Gastrocnemius medialis (tissue), 4 donors: ENCODE results near the gene SRSF2.

Experiments
- POLR2A ChIP-seq, 2 donors: fragments of 450-650 bp; IDR thresholded peaks; one replicate each; pipeline ENCODE4 v1.6.1; 2017; ENCODE audit warnings: antibody characterized with exemption in 2 of 2, mild to moderate bottlenecking in 2 of 2, moderate library complexity in 2 of 2
- TF ChIP-seq, protein P1 (sequence below), 5 experiments: fragments of 450-650 bp in 3 of 5; fragments of 200-600 bp in 2 of 5; sonication (generic) in 2 of 5; IDR thresholded peaks in 4 of 5; conservative IDR thresholded peaks in 1 of 5; 1 replicate in 4 of 5; 2 replicates in 1 of 5; pipeline ENCODE4 v1.5.1; 2016 to 2019; ENCODE audit warnings: antibody characterized with exemption in 5 of 5, mild to moderate bottlenecking in 3 of 5, moderate library complexity in 3 of 5

DNA sequence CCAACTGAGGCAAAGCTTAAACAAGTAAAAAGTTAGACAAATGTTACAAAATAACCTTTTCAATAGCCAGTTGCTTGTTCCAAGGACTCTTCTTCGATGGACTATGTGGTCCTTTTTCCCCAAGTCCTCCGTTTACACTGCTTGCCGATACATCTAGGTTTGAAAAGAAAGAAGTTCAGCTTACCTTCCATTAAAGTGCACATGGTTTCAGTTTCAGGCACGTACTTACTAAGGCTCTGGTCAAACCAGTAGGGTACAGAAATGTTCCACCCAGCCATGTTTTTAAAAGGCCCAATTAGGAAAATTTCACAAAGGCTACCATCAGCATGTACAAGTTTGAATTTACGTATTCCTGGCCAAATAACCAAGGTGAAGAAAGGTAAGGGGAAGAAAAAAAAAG, 2.1 kb downstream of the SRSF2 start:
- TF ChIP-seq, protein P1, sequence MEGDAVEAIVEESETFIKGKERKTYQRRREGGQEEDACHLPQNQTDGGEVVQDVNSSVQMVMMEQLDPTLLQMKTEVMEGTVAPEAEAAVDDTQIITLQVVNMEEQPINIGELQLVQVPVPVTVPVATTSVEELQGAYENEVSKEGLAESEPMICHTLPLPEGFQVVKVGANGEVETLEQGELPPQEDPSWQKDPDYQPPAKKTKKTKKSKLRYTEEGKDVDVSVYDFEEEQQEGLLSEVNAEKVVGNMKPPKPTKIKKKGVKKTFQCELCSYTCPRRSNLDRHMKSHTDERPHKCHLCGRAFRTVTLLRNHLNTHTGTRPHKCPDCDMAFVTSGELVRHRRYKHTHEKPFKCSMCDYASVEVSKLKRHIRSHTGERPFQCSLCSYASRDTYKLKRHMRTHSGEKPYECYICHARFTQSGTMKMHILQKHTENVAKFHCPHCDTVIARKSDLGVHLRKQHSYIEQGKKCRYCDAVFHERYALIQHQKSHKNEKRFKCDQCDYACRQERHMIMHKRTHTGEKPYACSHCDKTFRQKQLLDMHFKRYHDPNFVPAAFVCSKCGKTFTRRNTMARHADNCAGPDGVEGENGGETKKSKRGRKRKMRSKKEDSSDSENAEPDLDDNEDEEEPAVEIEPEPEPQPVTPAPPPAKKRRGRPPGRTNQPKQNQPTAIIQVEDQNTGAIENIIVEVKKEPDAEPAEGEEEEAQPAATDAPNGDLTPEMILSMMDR (IDR thresholded peaks at IDR 0.05 in 4 of 5, conservative IDR thresholded peaks at IDR 0.05 in 1 of 5) = no peak
- no peak for TF ChIP-seq POLR2A (IDR thresholded peaks at IDR 0.05)
